Epithelial cell of proximal tubule (primary cell): ENCODE results near the gene ABCA1. TPM values are rescaled to one million over a fixed set of nuclear protein-coding genes. Genes with fewer than 3 reads are reported as not detected.

ENCODE experiments used
- DNase-seq: peaks from one replicate; pipeline ENCODE4 v3.0.0-alpha.2; 2011; ENCODE audit warnings: low read depth
- H3K4me3 ChIP-seq: 2 replicates; pipeline ENCODE4 v1.5.1; 2011; ENCODE audit warnings: low read depth, mild to moderate bottlenecking, low read length
- total RNA-seq: library from RNA; depleted of rRNA; stranded (reverse); fragments of >200 nt; gene quantifications from 2 replicates; pipeline ENCODE4 v1.2.3, GENCODE V29; 2015
- TF ChIP-seq, protein P1 (sequence below): conservative IDR thresholded peaks from 2 replicates; pipeline ENCODE4 v1.5.1; 2012; ENCODE audit warnings: low read depth, mild to moderate bottlenecking, low read length

ABCA1 gene
- total RNA-seq, 1 donor from 2014 or later = 13.7 TPM

- no peak for DNase-seq
- no peak overlapping the region for H3K4me3 ChIP-seq
- TF ChIP-seq, protein P1, sequence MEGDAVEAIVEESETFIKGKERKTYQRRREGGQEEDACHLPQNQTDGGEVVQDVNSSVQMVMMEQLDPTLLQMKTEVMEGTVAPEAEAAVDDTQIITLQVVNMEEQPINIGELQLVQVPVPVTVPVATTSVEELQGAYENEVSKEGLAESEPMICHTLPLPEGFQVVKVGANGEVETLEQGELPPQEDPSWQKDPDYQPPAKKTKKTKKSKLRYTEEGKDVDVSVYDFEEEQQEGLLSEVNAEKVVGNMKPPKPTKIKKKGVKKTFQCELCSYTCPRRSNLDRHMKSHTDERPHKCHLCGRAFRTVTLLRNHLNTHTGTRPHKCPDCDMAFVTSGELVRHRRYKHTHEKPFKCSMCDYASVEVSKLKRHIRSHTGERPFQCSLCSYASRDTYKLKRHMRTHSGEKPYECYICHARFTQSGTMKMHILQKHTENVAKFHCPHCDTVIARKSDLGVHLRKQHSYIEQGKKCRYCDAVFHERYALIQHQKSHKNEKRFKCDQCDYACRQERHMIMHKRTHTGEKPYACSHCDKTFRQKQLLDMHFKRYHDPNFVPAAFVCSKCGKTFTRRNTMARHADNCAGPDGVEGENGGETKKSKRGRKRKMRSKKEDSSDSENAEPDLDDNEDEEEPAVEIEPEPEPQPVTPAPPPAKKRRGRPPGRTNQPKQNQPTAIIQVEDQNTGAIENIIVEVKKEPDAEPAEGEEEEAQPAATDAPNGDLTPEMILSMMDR = no peak
Measured at GRCh38 chr9:104833696-104834095, 94.3 kb downstream of the ABCA1 start.

- no peak for DNase-seq
- no peak overlapping the region for H3K4me3 ChIP-seq
- TF ChIP-seq, protein P1 = no peak
Measured at GRCh38 chr9:104831681-104832080, 96.3 kb downstream of the ABCA1 start.

- H3K4me3 ChIP-seq = no peak overlapping the region
- TF ChIP-seq, protein P1 = no peak
- no peak for DNase-seq
Measured at GRCh38 chr9:104826911-104827310, 101.0 kb downstream of the ABCA1 start.

GRCh38 chr9:104826079-104826775 lies 101.7 kb downstream of the ABCA1 start:
- TF ChIP-seq, protein P1 = no peak
- H3K4me3 ChIP-seq = no peak overlapping the region
- DNase-seq = no peak

GRCh38 chr9:104820336-104820735 lies 107.6 kb downstream of the ABCA1 start:
- no peak for DNase-seq
- no peak overlapping the region for H3K4me3 ChIP-seq
- TF ChIP-seq, protein P1 = no peak

GRCh38 chr9:104819033-104819432 lies 108.9 kb downstream of the ABCA1 start:
- no peak overlapping the region for H3K4me3 ChIP-seq
- TF ChIP-seq, protein P1 = no peak
- DNase-seq = no peak

DNA sequence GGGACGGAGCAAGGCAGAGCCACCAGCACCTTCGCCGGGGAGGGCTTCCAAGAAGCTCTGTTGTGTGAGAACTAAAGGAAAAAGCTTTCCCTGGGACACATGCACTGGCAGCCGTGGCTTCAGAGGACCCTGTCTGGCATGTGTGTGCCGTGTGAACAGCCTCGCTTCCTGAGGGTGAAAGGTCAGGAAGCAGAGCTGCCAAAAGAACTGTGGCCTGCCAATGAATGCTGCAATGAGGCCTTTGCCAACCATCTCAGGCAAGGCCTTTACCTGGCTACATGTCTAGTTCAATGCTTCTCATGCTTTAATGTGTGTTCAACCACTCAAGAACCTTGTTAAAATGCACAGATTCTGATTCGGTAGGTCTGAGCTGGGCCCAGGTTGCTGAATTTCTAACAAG lies 110.5 kb downstream of the ABCA1 start:
- no peak overlapping the region for H3K4me3 ChIP-seq
- TF ChIP-seq, protein P1 = no peak
- DNase-seq = no peak
